Activated CD8-positive, alpha-beta memory T cell treated with anti-CD3 and anti-CD28 coated beads, Interleukin-2, amount 10 ng/mL, durations not matched to agents 7 days and 5 days (primary cell): Measurements from ENCODE around the gene FAM120A. TPM values are rescaled to one million over a fixed set of nuclear protein-coding genes. Genes with fewer than 3 reads are reported as not detected.
"Not testable (repeated sequence)": the region's sequence is repeated elsewhere in the genome, so short reads cannot be mapped to it uniquely, and the experiment has no call there.

Experiments
- ATAC-seq: fragments of 150-1000 bp; cut with Tn5 transposase; one replicate; pipeline ENCODE4 v1.10.0; 2021; ENCODE audit warnings: moderate library complexity
- CTCF ChIA-PET: fragments of 350-600 bp; sonication (Branson Sonifier 250); formaldehyde crosslinking; loops from one replicate; lab custom pipeline; 2021; ENCODE audit warnings: antibody characterized with exemption; lab: Charles Lee
- DNase-seq: peaks from one replicate; pipeline ENCODE4 v3.0.0-alpha.2; 2020
- H3K27ac Mint-ChIP-seq: one replicate; pipeline ENCODE4 v1.8.0; 2021; ENCODE audit warnings: mild to moderate bottlenecking, mixed read lengths
- H3K27me3 Mint-ChIP-seq: one replicate; pipeline ENCODE4 v1.8.0; 2021; ENCODE audit warnings: mixed read lengths
- H3K36me3 Mint-ChIP-seq: one replicate; pipeline ENCODE4 v1.8.0; 2021; ENCODE audit warnings: mild to moderate bottlenecking, mixed read lengths
- H3K4me1 Mint-ChIP-seq: one replicate; pipeline ENCODE4 v1.8.0; 2021; ENCODE audit warnings: mixed read lengths
- H3K4me3 Mint-ChIP-seq: one replicate; pipeline ENCODE4 v1.8.0; 2021; ENCODE audit warnings: mild to moderate bottlenecking, moderate library complexity, mixed read lengths
- H3K9me3 Mint-ChIP-seq: one replicate; pipeline ENCODE4 v1.8.0; 2022; ENCODE audit warnings: low read depth, mixed read lengths
- total RNA-seq, 2 experiments: library from RNA; stranded (reverse); gene quantifications; one replicate each; pipeline ENCODE4 v1.2.3, GENCODE V29; 2021

Gene FAM120A
- total RNA-seq, 2 experiments from 2014 or later = 143 to 155 TPM

- H3K27ac Mint-ChIP-seq, H3K9me3 Mint-ChIP-seq, H3K27me3 Mint-ChIP-seq, H3K4me3 Mint-ChIP-seq, ATAC-seq, DNase-seq: not testable (repeated sequence)
- Mint-ChIP-seq H3K36me3 (peaks cover 15% of the 10 kb centered on the region), H3K4me1 (peaks cover 22% of the 10 kb centered on the region)
- CTCF ChIA-PET = interaction anchor here (0.6 kb wide), 1 partner anchor 56 kb away, joined by 3 read pairs; no protein-coding TSS in a partner anchor
Measured at GRCh38 chr9:93511228-93511627, 59.7 kb downstream of the FAM120A start.

DNA sequence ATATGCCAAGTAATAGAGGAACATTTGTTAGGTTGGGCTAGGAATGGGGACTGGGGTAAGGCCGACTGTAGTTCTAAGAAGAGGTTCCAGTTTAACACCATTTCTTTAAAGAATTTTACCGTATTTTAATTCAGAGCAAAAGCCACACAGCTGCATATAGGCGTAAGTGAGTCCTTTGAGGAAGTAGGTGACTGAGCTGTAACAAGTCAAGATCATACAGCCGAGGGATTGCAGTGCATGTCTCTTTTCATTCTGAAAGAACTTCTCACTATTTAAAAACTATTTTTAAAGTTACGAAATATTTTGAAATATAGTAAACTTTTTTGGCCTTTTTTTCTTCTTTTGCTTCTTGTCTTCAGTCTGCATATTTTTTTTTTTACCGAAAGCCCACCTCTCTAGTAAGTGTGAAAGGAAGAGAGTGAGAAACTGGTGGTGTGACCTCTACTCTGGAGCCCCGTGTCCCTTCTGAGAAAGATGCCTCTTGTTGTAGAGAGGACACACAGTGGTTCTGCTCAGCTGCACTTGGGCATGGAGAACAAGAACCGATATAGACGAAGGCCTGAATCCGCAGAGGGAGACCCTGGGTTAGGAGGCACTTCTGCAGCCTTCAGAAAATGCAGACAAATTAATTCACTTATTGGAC lies 60.8 kb downstream of the FAM120A start:
- H3K27me3 Mint-ChIP-seq, CTCF ChIA-PET, H3K9me3 Mint-ChIP-seq, H3K27ac Mint-ChIP-seq, H3K4me3 Mint-ChIP-seq, ATAC-seq, DNase-seq: not testable (repeated sequence)
- H3K4me1 Mint-ChIP-seq = peaks cover 16% of the 10 kb centered on the region
- peaks cover 15% of the 10 kb centered on the region for H3K36me3 Mint-ChIP-seq

- no peak overlapping the region for H3K4me3 Mint-ChIP-seq
- peaks cover 8% of the 10 kb centered on the region for H3K4me1 Mint-ChIP-seq
- H3K27me3 Mint-ChIP-seq = no peaks in the 10 kb centered on the region
- ATAC-seq (no peak), DNase-seq (no peak)
- H3K36me3 Mint-ChIP-seq = peaks cover 14% of the 10 kb centered on the region
- no peak overlapping the region for H3K27ac Mint-ChIP-seq
- no peaks in the 10 kb centered on the region for H3K9me3 Mint-ChIP-seq
- CTCF ChIA-PET = no interaction called here
Measured at GRCh38 chr9:93513606-93514005, 62.1 kb downstream of the FAM120A start.

DNA sequence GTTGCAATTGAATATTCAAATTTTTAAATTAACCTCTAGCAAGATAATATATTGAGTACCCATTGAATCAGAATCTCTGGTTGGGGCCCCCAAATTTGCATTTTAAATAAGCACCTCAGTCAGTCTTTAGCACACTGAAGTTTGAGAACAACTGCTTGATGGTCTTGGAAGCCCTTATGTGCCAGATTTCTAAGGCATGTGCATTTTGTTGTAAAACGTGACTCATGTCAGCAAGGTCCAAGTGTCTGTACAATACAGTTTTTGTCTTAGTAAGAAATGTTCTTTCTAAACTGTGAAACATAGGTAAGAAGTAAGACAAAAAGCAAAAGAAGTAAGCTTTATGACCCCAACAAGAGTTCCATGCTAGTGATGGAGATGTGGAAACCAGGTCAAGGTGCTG lies 65.8 kb downstream of the FAM120A start:
- CTCF ChIA-PET = no interaction called here
- Mint-ChIP-seq H3K4me3 (no peak overlapping the region), H3K9me3 (no peaks in the 10 kb centered on the region), H3K27me3 (no peaks in the 10 kb centered on the region), H3K27ac (peak overlapping the region; percentile 11), H3K36me3 (peaks cover 13% of the 10 kb centered on the region), H3K4me1 (peaks cover 2% of the 10 kb centered on the region)
- no peak for ATAC-seq
- DNase-seq = no peak

- no peak for ATAC-seq
- Mint-ChIP-seq H3K4me1 (no peaks in the 10 kb centered on the region), H3K36me3 (peaks cover 21% of the 10 kb centered on the region), H3K27ac (no peak overlapping the region), H3K9me3 (no peaks in the 10 kb centered on the region), H3K27me3 (no peaks in the 10 kb centered on the region), H3K4me3 (no peak overlapping the region)
- CTCF ChIA-PET = no interaction called here
- DNase-seq = no peak
Measured at GRCh38 chr9:93520523-93520922, 69.0 kb downstream of the FAM120A start.

DNA sequence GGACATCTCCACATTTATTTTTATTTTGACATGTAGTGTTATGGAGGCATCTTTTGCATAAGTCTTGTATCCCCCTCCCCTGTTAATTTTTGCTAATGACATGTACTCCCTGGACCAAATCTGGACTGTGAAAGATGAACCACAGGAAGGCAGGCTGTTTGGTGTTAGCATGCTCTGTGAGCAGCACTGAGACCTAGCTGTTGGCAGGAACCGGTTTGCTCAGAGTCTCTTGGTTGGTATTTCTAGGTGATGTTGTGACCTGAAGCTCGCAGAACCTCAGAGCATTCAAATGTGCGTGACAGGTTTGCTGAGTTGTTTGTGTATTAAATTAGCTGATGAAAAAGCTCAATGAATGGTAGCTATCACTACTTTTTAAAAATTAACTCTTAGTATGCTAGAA lies 71.3 kb downstream of the FAM120A start:
- H3K9me3 Mint-ChIP-seq = no peaks in the 10 kb centered on the region
- peaks cover 9% of the 10 kb centered on the region for H3K4me1 Mint-ChIP-seq
- CTCF ChIA-PET = interaction anchor here (1.0 to 1.1 kb wide), 2 partner anchors 43 to 69 kb away, joined by 3 read pairs; partner anchors contain the start of gene FAM120AOS
- no peak overlapping the region for H3K4me3 Mint-ChIP-seq
- peak overlapping the region; percentile 38 for H3K27ac Mint-ChIP-seq
- ATAC-seq (no peak), DNase-seq (no peak)
- H3K27me3 Mint-ChIP-seq = no peaks in the 10 kb centered on the region
- H3K36me3 Mint-ChIP-seq = peaks cover 22% of the 10 kb centered on the region

GRCh38 chr9:93523518-93524144 lies 72.1 kb downstream of the FAM120A start:
- ATAC-seq (no peak), DNase-seq (no peak)
- Mint-ChIP-seq H3K9me3 (no peaks in the 10 kb centered on the region), H3K36me3 (peaks cover 22% of the 10 kb centered on the region), H3K27me3 (no peaks in the 10 kb centered on the region), H3K4me3 (no peak overlapping the region), H3K4me1 (peaks cover 13% of the 10 kb centered on the region), H3K27ac (no peak overlapping the region)
- CTCF ChIA-PET = interaction anchor here (1.0 to 1.1 kb wide), 2 partner anchors 42 to 70 kb away, joined by 3 read pairs; partner anchors contain the start of gene FAM120AOS

DNA sequence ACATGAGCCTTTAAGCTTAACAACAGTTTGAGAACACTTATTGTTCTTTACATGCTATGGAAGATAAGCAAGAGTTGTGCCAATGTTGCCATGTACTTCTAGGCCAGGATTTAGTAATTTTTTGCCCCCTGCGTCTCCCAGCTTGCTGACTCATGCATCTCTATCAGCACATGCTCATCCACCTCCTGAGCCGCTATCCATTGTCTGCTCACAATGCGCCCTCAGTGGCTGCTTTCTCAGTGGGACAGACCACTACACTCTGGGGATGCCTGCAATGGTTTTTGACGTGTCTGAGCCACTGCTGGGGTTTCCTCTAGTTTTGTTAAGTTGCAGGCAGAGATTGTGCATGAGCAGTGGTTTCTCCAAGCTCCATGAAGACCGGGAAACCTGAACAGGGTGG lies 74.0 kb downstream of the FAM120A start:
- CTCF ChIA-PET = no interaction called here
- Mint-ChIP-seq H3K4me1 (peaks cover 13% of the 10 kb centered on the region), H3K27ac (no peak overlapping the region), H3K36me3 (peaks cover 23% of the 10 kb centered on the region), H3K4me3 (no peak overlapping the region), H3K9me3 (no peaks in the 10 kb centered on the region), H3K27me3 (no peaks in the 10 kb centered on the region)
- DNase-seq (no peak), ATAC-seq (no peak)

- DNase-seq (no peak), ATAC-seq (no peak)
- H3K9me3 Mint-ChIP-seq = no peaks in the 10 kb centered on the region
- peaks cover 56% of the 10 kb centered on the region for H3K36me3 Mint-ChIP-seq
- no peak overlapping the region for H3K27ac Mint-ChIP-seq
- CTCF ChIA-PET = no interaction called here
- H3K4me3 Mint-ChIP-seq = no peak overlapping the region
- H3K4me1 Mint-ChIP-seq = peaks cover 18% of the 10 kb centered on the region
- no peaks in the 10 kb centered on the region for H3K27me3 Mint-ChIP-seq
Measured at GRCh38 chr9:93531374-93531773, 79.9 kb downstream of the FAM120A start.

DNA sequence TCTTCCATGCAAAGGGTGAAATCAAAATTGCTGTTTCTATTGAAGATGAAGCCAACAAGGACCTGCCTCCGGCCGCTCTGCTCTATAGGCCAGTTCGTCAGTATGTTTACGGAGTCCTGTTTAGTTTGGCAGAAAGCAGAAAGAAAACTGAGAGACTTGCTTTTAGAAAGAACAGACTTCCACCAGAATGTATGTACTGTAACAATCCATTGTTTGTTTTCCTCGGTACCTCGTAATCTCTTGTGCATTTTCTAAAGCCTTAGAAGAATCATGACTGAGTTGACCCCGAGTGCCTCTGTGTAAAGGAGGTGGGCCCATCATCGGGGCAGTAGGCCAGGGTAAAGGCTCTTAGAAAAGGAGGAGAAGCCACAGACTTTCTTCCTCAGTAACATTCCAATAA lies 80.7 kb downstream of the FAM120A start:
- Mint-ChIP-seq H3K4me1 (peaks cover 13% of the 10 kb centered on the region), H3K36me3 (peaks cover 53% of the 10 kb centered on the region), H3K27me3 (no peaks in the 10 kb centered on the region), H3K4me3 (no peak overlapping the region), H3K9me3 (no peaks in the 10 kb centered on the region), H3K27ac (no peak overlapping the region)
- DNase-seq (no peak), ATAC-seq (no peak)
- CTCF ChIA-PET = no interaction called here

DNA sequence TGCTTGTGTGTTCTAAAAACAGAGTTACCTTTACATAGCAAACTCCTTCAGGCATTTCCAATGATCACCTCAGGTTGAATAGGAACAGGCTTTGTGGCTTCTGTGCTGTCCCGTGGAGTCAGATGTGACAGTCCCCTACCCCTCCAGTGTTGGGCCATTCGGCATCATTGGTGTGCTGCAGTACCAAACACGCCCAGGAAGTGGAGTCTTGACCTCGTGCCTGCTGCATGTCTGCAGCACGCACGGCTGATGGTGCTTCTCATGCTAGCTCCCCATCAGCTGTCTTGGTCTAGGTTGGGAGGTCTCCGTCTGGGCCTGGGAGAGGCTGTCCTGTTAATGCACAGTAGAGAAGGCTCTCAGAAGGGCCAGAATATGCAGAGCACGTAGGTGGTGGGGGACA lies 82.4 kb downstream of the FAM120A start:
- Mint-ChIP-seq H3K4me3 (no peak overlapping the region), H3K27me3 (no peaks in the 10 kb centered on the region), H3K27ac (no peak overlapping the region), H3K9me3 (no peaks in the 10 kb centered on the region), H3K4me1 (peaks cover 5% of the 10 kb centered on the region), H3K36me3 (peaks cover 47% of the 10 kb centered on the region)
- ATAC-seq = no peak
- no peak for DNase-seq
- CTCF ChIA-PET = no interaction called here

DNA sequence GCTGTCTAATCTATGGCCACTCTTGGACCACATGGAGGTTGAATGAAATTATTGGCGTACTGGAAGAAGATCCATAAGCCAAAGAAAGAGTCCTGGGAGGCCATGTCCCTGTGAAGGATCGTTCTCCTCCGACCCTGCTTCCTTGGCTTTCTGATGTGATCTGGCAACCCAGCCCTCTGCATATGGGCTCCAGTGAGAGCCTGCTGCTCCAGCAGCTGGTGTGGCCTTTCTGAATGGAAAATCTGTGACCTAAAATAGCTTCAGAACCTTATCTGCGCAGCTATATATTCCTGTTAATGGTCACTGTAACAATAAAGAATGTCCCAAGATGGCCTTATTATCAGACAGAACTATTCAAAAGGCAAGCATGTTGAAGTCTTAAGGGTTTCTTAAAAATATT lies 84.7 kb downstream of the FAM120A start:
- CTCF ChIA-PET = interaction anchor here (1.4 kb wide), 1 partner anchor 24 kb away, joined by 3 read pairs; no protein-coding TSS in a partner anchor
- H3K27ac Mint-ChIP-seq = no peak overlapping the region
- H3K9me3 Mint-ChIP-seq = no peaks in the 10 kb centered on the region
- no peak overlapping the region for H3K4me3 Mint-ChIP-seq
- DNase-seq (no peak), ATAC-seq (no peak)
- peaks cover 43% of the 10 kb centered on the region for H3K36me3 Mint-ChIP-seq
- H3K4me1 Mint-ChIP-seq = peaks cover 7% of the 10 kb centered on the region
- no peaks in the 10 kb centered on the region for H3K27me3 Mint-ChIP-seq

- no peaks in the 10 kb centered on the region for H3K9me3 Mint-ChIP-seq
- H3K4me3 Mint-ChIP-seq = no peak overlapping the region
- DNase-seq (no peak), ATAC-seq (no peak)
- H3K27ac Mint-ChIP-seq = no peak overlapping the region
- no peaks in the 10 kb centered on the region for H3K27me3 Mint-ChIP-seq
- H3K4me1 Mint-ChIP-seq = peaks cover 9% of the 10 kb centered on the region
- peaks cover 38% of the 10 kb centered on the region for H3K36me3 Mint-ChIP-seq
- CTCF ChIA-PET = interaction anchor here (1.4 kb wide), 1 partner anchor 23 kb away, joined by 3 read pairs; no protein-coding TSS in a partner anchor
Measured at GRCh38 chr9:93536874-93537273, 85.4 kb downstream of the FAM120A start.

- no peaks in the 10 kb centered on the region for H3K9me3 Mint-ChIP-seq
- no peak overlapping the region for H3K27ac Mint-ChIP-seq
- peaks cover 25% of the 10 kb centered on the region for H3K36me3 Mint-ChIP-seq
- no peak for DNase-seq
- ATAC-seq = no peak
- CTCF ChIA-PET = no interaction called here
- H3K4me1 Mint-ChIP-seq = peaks cover 4% of the 10 kb centered on the region
- H3K27me3 Mint-ChIP-seq = no peaks in the 10 kb centered on the region
- H3K4me3 Mint-ChIP-seq = no peak overlapping the region
Measured at GRCh38 chr9:93540305-93540704, 88.8 kb downstream of the FAM120A start.
